Osteocyte (in vitro differentiated cells): ENCODE data around the gene RDM1. TPM values are rescaled to one million over a fixed set of nuclear protein-coding genes. Genes with fewer than 3 reads are reported as not detected.

Source experiments
- DNase-seq: peaks from one replicate; pipeline ENCODE4 v3.0.0; 2021; ENCODE audit warnings: mixed read lengths; ENCODE audit not compliant: unreplicated experiment; ENCODE audit errors: extremely low spot score
- H3K27ac Mint-ChIP-seq: one replicate; pipeline ENCODE4 v1.8.0; 2021; ENCODE audit warnings: mild to moderate bottlenecking, mixed read lengths; ENCODE audit not compliant: unreplicated experiment
- H3K27me3 Mint-ChIP-seq: one replicate; pipeline ENCODE4 v1.8.0; 2021; ENCODE audit warnings: mixed read lengths; ENCODE audit not compliant: unreplicated experiment
- H3K36me3 Mint-ChIP-seq: one replicate; pipeline ENCODE4 v1.8.0; 2021; ENCODE audit warnings: mixed read lengths; ENCODE audit not compliant: unreplicated experiment
- H3K4me1 Mint-ChIP-seq: one replicate; pipeline ENCODE4 v1.8.0; 2021; ENCODE audit warnings: mixed read lengths; ENCODE audit not compliant: unreplicated experiment
- H3K4me3 Mint-ChIP-seq: one replicate; pipeline ENCODE4 v1.8.0; 2021; ENCODE audit warnings: mild to moderate bottlenecking, moderate library complexity, mixed read lengths; ENCODE audit not compliant: unreplicated experiment
- H3K9me3 Mint-ChIP-seq: one replicate; pipeline ENCODE4 v1.8.0; 2021; ENCODE audit warnings: mixed read lengths; ENCODE audit not compliant: unreplicated experiment
- CTCF ChIP-seq: fragments of 200-600 bp; sonication (generic); IDR thresholded peaks from 2 replicates; pipeline ENCODE4 v1.5.0; 2021; ENCODE audit warnings: antibody characterized with exemption, mild to moderate bottlenecking, moderate library complexity
- total RNA-seq: library from RNA; stranded (reverse); gene quantifications from 2 replicates; pipeline ENCODE4 v1.2.1, GENCODE V29; 2021

RDM1 gene
- total RNA-seq, 1 donor from 2014 or later: 0.35 TPM

DNA sequence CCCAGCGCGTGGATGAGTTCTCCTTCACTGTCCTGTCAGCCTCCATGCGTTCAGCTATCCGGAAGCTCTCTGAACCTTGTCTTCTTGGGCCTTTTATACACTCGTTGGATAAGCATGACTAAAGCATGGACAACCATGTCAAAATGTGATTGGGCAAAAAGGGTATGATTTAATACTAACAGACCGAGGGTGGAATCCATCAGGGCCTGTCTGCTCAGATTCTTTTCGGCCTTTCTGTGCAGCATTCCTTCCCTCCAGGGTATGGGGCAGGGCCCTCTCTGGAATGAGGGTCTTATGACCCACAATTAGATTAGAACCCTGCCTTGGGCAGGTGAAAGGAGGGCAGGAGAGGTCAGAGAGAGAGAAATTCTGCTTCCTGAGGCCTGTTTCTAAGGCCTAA lies 36.4 kb downstream of the RDM1 start:
- Mint-ChIP-seq H3K4me1 (peaks cover 29% of the 10 kb centered on the region), H3K9me3 (no peaks in the 10 kb centered on the region), H3K4me3 (no peak overlapping the region), H3K36me3 (no peaks in the 10 kb centered on the region), H3K27me3 (no peaks in the 10 kb centered on the region), H3K27ac (no peak overlapping the region)
- DNase-seq: no peak
- TF ChIP-seq CTCF: no peak

- Mint-ChIP-seq H3K27me3 (no peaks in the 10 kb centered on the region), H3K4me3 (no peak overlapping the region), H3K27ac (no peak overlapping the region), H3K4me1 (peaks cover 29% of the 10 kb centered on the region), H3K9me3 (no peaks in the 10 kb centered on the region), H3K36me3 (no peaks in the 10 kb centered on the region)
- TF ChIP-seq CTCF: no peak
- no peak for DNase-seq
Observed at GRCh38 chr17:35893751-35894150, 36.8 kb downstream of the RDM1 start.

DNA sequence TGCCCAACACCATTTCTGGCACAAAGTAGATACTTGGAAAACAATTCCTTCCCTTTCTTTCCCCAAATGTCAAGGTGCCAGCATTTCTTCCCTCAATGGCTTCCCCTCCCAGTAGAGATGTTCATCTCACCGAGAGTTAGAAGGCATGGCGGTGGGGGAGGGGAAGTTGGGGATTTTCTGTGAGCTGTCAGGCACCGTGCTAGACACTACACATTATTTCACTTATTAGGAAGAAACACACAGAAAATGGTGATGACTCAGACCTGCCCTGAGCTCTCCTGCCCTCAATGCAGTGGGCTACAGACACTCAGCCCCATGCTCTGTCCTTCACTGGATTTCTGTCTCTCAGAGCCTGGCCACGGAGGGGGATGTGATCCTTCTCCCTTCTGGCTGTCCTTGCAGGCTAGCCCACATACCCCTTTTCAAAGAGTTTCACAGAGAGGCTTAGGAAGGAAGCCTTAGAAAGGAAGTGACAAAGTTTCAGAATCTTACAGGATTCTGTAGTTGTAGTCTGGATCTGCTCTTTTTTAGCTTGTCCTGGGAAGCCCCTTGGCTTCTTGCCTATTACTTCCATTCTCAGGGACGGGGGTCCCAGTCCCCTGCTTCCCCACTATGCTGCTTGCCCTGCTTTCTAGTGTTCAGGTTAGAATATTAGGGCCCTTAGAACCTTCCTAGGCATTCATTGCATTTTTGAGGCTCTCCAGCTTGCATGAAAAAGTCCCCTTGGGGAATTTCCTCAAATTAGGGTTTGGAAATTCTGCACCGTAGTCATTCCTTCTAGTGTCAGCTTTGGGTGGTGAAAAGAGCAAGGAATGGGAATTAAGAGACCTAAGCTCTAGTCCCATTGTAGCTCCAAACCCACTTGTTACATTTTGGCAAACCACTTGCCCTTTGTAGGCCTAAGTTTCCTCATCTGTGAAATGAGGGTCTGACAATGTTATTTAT lies 38.2 kb downstream of the RDM1 start:
- DNase-seq: no peak
- Mint-ChIP-seq H3K4me3 (no peak overlapping the region), H3K36me3 (no peaks in the 10 kb centered on the region), H3K9me3 (no peaks in the 10 kb centered on the region), H3K27me3 (no peaks in the 10 kb centered on the region), H3K27ac (peak overlapping the region; percentile 44), H3K4me1 (peaks cover 25% of the 10 kb centered on the region)
- TF ChIP-seq CTCF: no peak

DNA sequence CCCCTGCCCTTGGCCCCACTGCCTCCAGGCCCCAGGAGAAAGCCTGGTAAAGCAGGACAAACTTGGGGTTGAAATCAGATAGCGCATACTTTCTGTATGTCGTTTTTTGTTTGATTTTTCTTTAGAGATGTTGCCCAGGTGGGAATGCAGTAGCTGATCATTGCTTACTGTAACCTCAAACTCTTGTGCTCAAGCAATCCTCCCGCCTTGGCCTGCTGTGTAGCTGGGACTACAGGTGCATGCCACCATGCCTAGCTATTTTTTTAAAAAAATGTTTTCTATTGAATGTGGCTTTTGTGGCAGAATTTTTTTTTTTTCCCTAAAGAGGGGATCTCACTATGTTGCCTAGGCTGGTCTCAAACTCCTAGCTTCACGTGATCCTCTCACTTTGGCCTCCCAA lies 39.3 kb downstream of the RDM1 start:
- no peaks in the 10 kb centered on the region for H3K27me3 Mint-ChIP-seq
- H3K4me3 Mint-ChIP-seq: no peak overlapping the region
- H3K36me3 Mint-ChIP-seq: no peaks in the 10 kb centered on the region
- peaks cover 25% of the 10 kb centered on the region for H3K4me1 Mint-ChIP-seq
- H3K9me3 Mint-ChIP-seq: no peaks in the 10 kb centered on the region
- no peak for DNase-seq
- H3K27ac Mint-ChIP-seq: no peak overlapping the region
- no peak for TF ChIP-seq CTCF

DNA sequence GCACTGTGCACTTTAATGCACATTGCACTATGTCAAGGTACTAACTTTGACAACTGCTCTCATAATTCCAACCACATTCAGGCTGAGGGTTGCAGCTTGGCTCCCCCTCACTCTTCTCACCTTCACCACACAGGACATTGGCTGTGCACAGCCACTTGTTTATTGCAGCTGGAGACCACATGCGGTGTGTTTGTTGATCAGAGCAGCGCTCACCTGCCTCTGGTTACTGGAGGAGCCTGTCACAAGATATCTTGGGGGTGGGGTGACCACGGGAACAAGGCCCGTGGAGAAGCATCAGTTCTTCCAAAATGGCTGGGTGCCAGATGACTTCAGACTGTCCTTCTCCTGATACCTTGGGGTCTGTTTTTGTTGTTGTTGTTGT lies 39.8 kb downstream of the RDM1 start:
- H3K4me1 Mint-ChIP-seq: peaks cover 25% of the 10 kb centered on the region
- H3K9me3 Mint-ChIP-seq: no peaks in the 10 kb centered on the region
- no peak for TF ChIP-seq CTCF
- no peaks in the 10 kb centered on the region for H3K36me3 Mint-ChIP-seq
- H3K4me3 Mint-ChIP-seq: no peak overlapping the region
- no peak for DNase-seq
- no peaks in the 10 kb centered on the region for H3K27me3 Mint-ChIP-seq
- no peak overlapping the region for H3K27ac Mint-ChIP-seq
